GM23338 (cell line): ENCODE data around the gene CSTF1. TPM values are rescaled to one million over a fixed set of nuclear protein-coding genes. Genes with fewer than 3 reads are reported as not detected.
A peak's percentile ranks its signal among the peaks of the same experiment; 100 is the strongest.

Source experiments
- ATAC-seq: fragments of 200-7000 bp; cut with Tn5 transposase; 3 replicates; pipeline ENCODE4 v1.9.1; 2020
- DNase-seq: peaks from one replicate; pipeline ENCODE4 v3.0.0-alpha.2; 2015; ENCODE audit warnings: low spot score
- H2AFZ ChIP-seq: fragments of 200-600 bp; sonication (generic); 2 replicates; pipeline ENCODE4 v1.8.0; 2016; ENCODE audit warnings: antibody characterized with exemption, mild to moderate bottlenecking, moderate library complexity
- H3F3A ChIP-seq: fragments of 200-600 bp; sonication (generic); replicated peaks from 2 replicates; pipeline ENCODE4 v1.8.0; 2017; ENCODE audit warnings: antibody characterized with exemption, mixed run types, low read depth
- H3K27ac ChIP-seq: fragments of 200-600 bp; sonication (generic); 2 replicates; pipeline ENCODE4 v1.6.1; 2016; ENCODE audit warnings: low read depth
- H3K27me3 ChIP-seq: fragments of 200-600 bp; sonication (generic); 2 replicates; pipeline ENCODE4 v1.8.0; 2016; ENCODE audit warnings: mild to moderate bottlenecking, mixed run types, moderate library complexity; ENCODE audit not compliant: insufficient read depth
- H3K36me3 ChIP-seq: fragments of 200-600 bp; sonication (generic); 2 replicates; pipeline ENCODE4 v1.8.0; 2016; ENCODE audit warnings: mild to moderate bottlenecking; ENCODE audit not compliant: insufficient read depth
- H3K4me1 ChIP-seq: fragments of 200-600 bp; sonication (generic); 2 replicates; pipeline ENCODE4 v1.8.0; 2016; ENCODE audit warnings: mild to moderate bottlenecking, moderate library complexity; ENCODE audit not compliant: insufficient read depth
- H3K4me2 ChIP-seq: fragments of 200-600 bp; sonication (generic); 2 replicates; pipeline ENCODE4 v1.7.1; 2017; ENCODE audit warnings: mixed run types
- H3K4me3 ChIP-seq: fragments of 200-600 bp; sonication (generic); 2 replicates; pipeline ENCODE4 v1.6.1; 2016; ENCODE audit warnings: mixed run types
- H3K79me2 ChIP-seq: fragments of 200-600 bp; sonication (generic); replicated peaks from 2 replicates; pipeline ENCODE4 v1.8.0; 2017; ENCODE audit warnings: mild to moderate bottlenecking; ENCODE audit not compliant: insufficient read depth
- H3K9me2 ChIP-seq: fragments of 200-600 bp; sonication (generic); 2 replicates; pipeline ENCODE4 v1.8.0; 2017; ENCODE audit not compliant: insufficient read depth
- H4K20me1 ChIP-seq: fragments of 200-600 bp; sonication (generic); replicated peaks from 2 replicates; pipeline ENCODE4 v1.8.0; 2017; ENCODE audit warnings: mild to moderate bottlenecking; ENCODE audit not compliant: insufficient read depth
- H3K27ac Mint-ChIP-seq: 2 replicates; pipeline ENCODE4 v1.8.0; 2020; ENCODE audit warnings: inconsistent platforms, mild to moderate bottlenecking, moderate library complexity, mixed read lengths
- H3K27me3 Mint-ChIP-seq: 3 replicates; pipeline ENCODE4 v1.8.0; 2022; ENCODE audit warnings: low read depth, mild to moderate bottlenecking, moderate library complexity, mixed read lengths, inconsistent platforms; ENCODE audit not compliant: insufficient read depth, poor library complexity
- H3K36me3 Mint-ChIP-seq: 3 replicates; pipeline ENCODE4 v1.8.0; 2021; ENCODE audit warnings: low read depth, mild to moderate bottlenecking, inconsistent platforms, moderate library complexity, mixed read lengths
- H3K4me1 Mint-ChIP-seq: 3 replicates; pipeline ENCODE4 v1.8.0; 2020; ENCODE audit warnings: mild to moderate bottlenecking, inconsistent platforms, mixed read lengths
- H3K4me3 Mint-ChIP-seq: 3 replicates; pipeline ENCODE4 v1.8.0; 2021; ENCODE audit warnings: moderate library complexity, mild to moderate bottlenecking, inconsistent platforms, mixed read lengths
- H3K9me3 Mint-ChIP-seq: 3 replicates; pipeline ENCODE4 v1.8.0; 2020; ENCODE audit warnings: moderate library complexity, mild to moderate bottlenecking, inconsistent platforms, mixed read lengths
- CREB1 ChIP-seq: fragments of 250-450 bp; sonication (Bioruptor Pico); IDR thresholded peaks from 2 replicates; pipeline ENCODE4 v1.5.0; 2020; ENCODE audit warnings: low read depth, mild to moderate bottlenecking, moderate library complexity
- EZH2phosphoT487 ChIP-seq: fragments of 200-600 bp; sonication (generic); IDR thresholded peaks from one replicate; pipeline ENCODE4 v1.8.1; 2018; ENCODE audit warnings: antibody characterized with exemption; ENCODE audit not compliant: unreplicated experiment
- JUNB ChIP-seq: IDR thresholded peaks from one replicate; pipeline ENCODE4 v1.6.1; 2016; ENCODE audit warnings: antibody characterized with exemption; ENCODE audit not compliant: unreplicated experiment
- NANOG ChIP-seq: IDR thresholded peaks from 2 replicates; pipeline ENCODE4 v1.6.1; 2016; ENCODE audit warnings: antibody characterized with exemption, borderline replicate concordance
- POLR2AphosphoS5 ChIP-seq: IDR thresholded peaks from 2 replicates; pipeline ENCODE4 v1.6.1; 2016; ENCODE audit warnings: antibody characterized with exemption, low read depth
- REST ChIP-seq: IDR thresholded peaks from one replicate; pipeline ENCODE4 v1.6.1; 2018; ENCODE audit warnings: antibody characterized with exemption; ENCODE audit not compliant: unreplicated experiment
- STAT1 ChIP-seq: IDR thresholded peaks from one replicate; pipeline ENCODE4 v1.6.1; 2016; ENCODE audit warnings: antibody characterized with exemption; ENCODE audit not compliant: unreplicated experiment
- ZNF114 ChIP-seq: fragments of 250-450 bp; sonication (Bioruptor Pico); IDR thresholded peaks from 2 replicates; pipeline ENCODE4 v1.5.0; 2020; ENCODE audit warnings: mild to moderate bottlenecking, moderate library complexity
- ZNF331 ChIP-seq: fragments of 250-450 bp; sonication (Bioruptor Pico); IDR thresholded peaks from 2 replicates; pipeline ENCODE4 v1.5.0; 2020; ENCODE audit warnings: low read depth, mild to moderate bottlenecking, moderate library complexity
- polyA plus RNA-seq: library from polyadenylated mRNA; unstranded; fragments of >200 nt; fragmentation: Nextera tagmentation; extraction: Ambion mirVana; gene quantifications from 2 replicates; pipeline ENCODE4 v1.2.1, GENCODE V29; 2016
- total RNA-seq: library from RNA; depleted of rRNA; stranded (reverse); fragments of >200 nt; shearing (Covaris generic); gene quantifications from 2 replicates; pipeline ENCODE4 v1.2.3, GENCODE V29; 2014
- TF ChIP-seq, protein P1 (sequence below), 2 experiments: fragments of 200-600 bp in 1 of 2; sonication (generic) in 1 of 2; conservative IDR thresholded peaks; 2 replicates each; pipeline versions ENCODE4 v1.5.1 to v1.6.1; 2016 to 2017; ENCODE audit warnings: antibody characterized with exemption in 2 of 2, low read depth in 2 of 2, mild to moderate bottlenecking in 2 of 2, moderate library complexity in 1 of 2

CSTF1 gene
- total and polyA plus RNA-seq, 2 experiments from 2014 or later, result 21.5 to 62.3 TPM

DNA sequence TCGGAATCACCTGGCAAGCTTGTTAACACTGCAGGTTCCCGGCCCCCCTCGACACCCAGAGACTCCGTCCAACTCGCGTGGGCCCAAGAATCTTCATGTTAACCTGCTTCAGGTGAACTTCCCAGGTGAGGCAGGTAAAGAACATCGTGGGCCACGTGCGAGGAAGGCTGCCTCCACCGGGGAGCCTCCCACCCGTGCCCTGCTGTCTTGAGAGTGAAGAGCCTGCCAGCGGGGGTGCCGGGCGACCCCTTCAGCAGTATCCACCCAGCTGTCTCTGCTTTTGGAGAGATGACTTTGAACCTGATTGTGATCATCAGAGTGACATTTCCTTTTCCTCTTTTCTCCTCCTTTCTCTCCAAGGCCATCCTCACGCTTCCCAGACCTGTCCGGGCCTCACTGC is 53.1 kb downstream of the CSTF1 start:
- Histone ChIP-seq H3K79me2 (no peaks in the 10 kb centered on the region), H2AFZ (no peak overlapping the region), H3K4me3 (no peak overlapping the region), H4K20me1 (no peaks in the 10 kb centered on the region), H3K27me3 (no peaks in the 10 kb centered on the region), H3F3A (no peaks in the 10 kb centered on the region), H3K36me3 (no peaks in the 10 kb centered on the region), H3K27ac (no peak overlapping the region), H3K9me2 (no peaks in the 10 kb centered on the region), H3K4me2 (no peak overlapping the region), H3K4me1 (no peaks in the 10 kb centered on the region)
- no peak for DNase-seq
- Mint-ChIP-seq H3K4me1 (no peaks in the 10 kb centered on the region; the same call in 2 of the 3 replicates), H3K36me3 (no peaks in the 10 kb centered on the region), H3K27ac (no peak overlapping the region), H3K27me3 (peaks cover 8% of the 10 kb centered on the region), H3K9me3 (no peaks in the 10 kb centered on the region), H3K4me3 (no peak overlapping the region)
- TF ChIP-seq NANOG (no peak), CREB1 (CRISPR knock-in tag) (no peak), EZH2phosphoT487 (no peak), POLR2AphosphoS5 (no peak), STAT1 (no peak), ZNF331 (CRISPR knock-in tag) (no peak), ZNF114 (CRISPR knock-in tag) (no peak), REST (no peak)
- TF ChIP-seq, protein P1, sequence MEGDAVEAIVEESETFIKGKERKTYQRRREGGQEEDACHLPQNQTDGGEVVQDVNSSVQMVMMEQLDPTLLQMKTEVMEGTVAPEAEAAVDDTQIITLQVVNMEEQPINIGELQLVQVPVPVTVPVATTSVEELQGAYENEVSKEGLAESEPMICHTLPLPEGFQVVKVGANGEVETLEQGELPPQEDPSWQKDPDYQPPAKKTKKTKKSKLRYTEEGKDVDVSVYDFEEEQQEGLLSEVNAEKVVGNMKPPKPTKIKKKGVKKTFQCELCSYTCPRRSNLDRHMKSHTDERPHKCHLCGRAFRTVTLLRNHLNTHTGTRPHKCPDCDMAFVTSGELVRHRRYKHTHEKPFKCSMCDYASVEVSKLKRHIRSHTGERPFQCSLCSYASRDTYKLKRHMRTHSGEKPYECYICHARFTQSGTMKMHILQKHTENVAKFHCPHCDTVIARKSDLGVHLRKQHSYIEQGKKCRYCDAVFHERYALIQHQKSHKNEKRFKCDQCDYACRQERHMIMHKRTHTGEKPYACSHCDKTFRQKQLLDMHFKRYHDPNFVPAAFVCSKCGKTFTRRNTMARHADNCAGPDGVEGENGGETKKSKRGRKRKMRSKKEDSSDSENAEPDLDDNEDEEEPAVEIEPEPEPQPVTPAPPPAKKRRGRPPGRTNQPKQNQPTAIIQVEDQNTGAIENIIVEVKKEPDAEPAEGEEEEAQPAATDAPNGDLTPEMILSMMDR (conservative IDR thresholded peaks at IDR 0.05; ENCODE audit: low read depth in 2 of 2), result no peak
- no peak for ATAC-seq

GRCh38 chr20:56447227-56447626 is 54.8 kb downstream of the CSTF1 start:
- H3K27ac ChIP-seq, result no peak overlapping the region
- no peak for TF ChIP-seq ZNF331 (CRISPR knock-in tag)
- TF ChIP-seq JUNB, result no peak
- TF ChIP-seq REST, result no peak
- no peak for TF ChIP-seq ZNF114 (CRISPR knock-in tag)
- TF ChIP-seq STAT1, result no peak

More at GRCh38 chr20:56447227-56447626, 54.8 kb downstream of the CSTF1 start:
- Histone ChIP-seq H3K27me3 (no peaks in the 10 kb centered on the region), H3K4me2 (no peak overlapping the region), H3K4me3 (no peak overlapping the region), H3K4me1 (no peaks in the 10 kb centered on the region), H3K9me2 (no peaks in the 10 kb centered on the region), H3K36me3 (no peaks in the 10 kb centered on the region), H4K20me1 (no peaks in the 10 kb centered on the region), H3K79me2 (no peaks in the 10 kb centered on the region), H3F3A (no peaks in the 10 kb centered on the region), H2AFZ (no peak overlapping the region; the same call in 1 of the 2 replicates)
- no peaks in the 10 kb centered on the region; the same call in 2 of the 3 replicates for H3K4me1 Mint-ChIP-seq
- no peak overlapping the region for H3K27ac Mint-ChIP-seq
- no peaks in the 10 kb centered on the region for H3K9me3 Mint-ChIP-seq
- no peaks in the 10 kb centered on the region for H3K36me3 Mint-ChIP-seq
- peaks cover 8% of the 10 kb centered on the region for H3K27me3 Mint-ChIP-seq
- no peak overlapping the region for H3K4me3 Mint-ChIP-seq
- ATAC-seq, result peak; percentile 85
- peak; percentile 44 for DNase-seq
